Activated CD8-positive, alpha-beta memory T cell treated with anti-CD3 and anti-CD28 coated beads, Interleukin-2, amount 50 U/mL, for 1 hour (primary cell): ENCODE measurements around the gene WWC1.

Experiments used
- DNase-seq: peaks from one replicate; pipeline ENCODE4 v3.0.0-alpha.2; 2020; ENCODE audit errors: extremely low read depth

WWC1 gene

DNA sequence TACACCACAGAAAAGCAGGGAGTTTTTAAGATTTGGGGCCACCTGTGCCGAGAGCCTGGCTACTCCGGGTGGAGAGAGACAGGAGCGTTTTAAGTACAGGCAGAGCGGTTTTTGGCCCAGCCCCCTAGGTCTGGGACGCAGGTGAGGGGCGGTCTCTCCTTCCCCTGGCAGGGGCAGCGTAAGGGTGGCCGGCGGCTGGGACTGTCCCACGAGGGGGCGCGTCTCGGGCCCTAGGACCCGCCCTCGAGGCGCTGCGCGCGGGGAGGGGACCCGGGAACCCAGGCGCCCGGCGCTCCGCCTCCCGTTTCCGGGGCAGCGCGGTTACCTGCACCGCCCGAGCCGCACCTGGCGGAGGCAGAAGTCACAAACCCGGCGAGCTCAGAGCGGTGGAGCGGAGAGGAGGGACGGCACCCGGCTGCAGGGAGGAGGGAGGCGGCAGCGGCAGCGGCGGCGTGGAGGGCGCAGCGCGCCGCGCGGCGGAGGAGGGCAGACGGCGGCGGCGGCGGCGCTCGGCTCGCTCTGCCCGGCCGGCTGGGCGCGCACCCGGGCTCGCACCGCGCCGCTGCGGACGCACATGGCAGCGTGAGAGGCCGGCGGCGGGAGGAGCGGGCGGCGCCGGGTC is at the start of gene WWC1:
WWC1 (plus strand) TSS at position 304 of the 622 bp plus-strand sequence. CDS start 508 bp downstream, outside the sequence.
- DNase-seq = no peak

DNA sequence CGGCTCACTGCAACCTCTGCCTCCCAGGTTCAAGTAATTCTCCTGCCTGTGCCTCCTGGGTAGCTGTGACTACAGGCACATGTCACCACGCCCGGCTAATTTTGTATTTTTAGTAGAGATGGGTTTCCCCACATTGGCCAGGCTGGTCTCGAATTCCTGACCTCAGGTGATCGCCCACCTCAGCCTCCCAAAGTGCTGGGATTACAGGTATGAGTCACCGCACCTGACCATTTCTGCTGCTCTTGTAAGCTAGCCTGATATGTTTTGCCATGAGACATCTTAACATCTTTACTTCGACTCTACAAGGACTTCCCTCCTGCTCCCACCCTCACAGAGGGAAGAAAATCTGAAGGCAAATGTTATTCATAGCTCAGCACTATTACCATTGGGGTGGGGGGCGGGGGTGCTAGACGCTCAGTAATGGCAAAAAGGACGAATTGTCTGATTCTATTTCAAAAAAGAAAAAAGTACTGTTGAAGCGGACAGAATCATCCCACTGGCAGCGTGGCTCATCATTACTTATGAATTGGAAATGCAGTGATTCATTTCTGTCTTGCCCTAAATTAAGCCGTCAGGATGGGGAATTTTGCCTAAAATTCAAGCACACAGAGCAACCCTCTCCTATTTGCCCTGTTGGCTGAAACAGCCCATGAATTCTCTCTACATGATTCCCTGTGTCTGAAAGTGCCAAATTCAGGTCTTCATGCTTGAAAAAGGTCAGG is 46.4 kb upstream of the WWC1 start:
- no peak for DNase-seq

DNA sequence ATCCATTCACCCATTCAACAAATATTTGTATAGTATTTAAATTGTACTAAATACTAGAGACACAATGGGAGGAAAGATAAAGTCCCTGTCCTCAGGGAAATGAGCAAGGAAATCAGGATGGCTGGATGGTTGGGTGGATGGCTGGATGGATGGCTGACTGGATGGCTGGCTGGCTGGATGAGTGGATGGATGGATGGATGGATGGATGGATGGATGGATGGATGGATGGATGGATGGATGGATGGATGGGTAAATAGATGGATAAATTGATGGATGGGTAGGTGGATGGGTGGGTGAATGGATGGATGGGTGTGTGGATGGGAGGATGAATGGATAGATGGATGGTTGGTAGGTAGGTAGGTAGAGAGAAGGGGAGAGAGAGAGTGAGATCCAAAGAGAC is 41.5 kb upstream of the WWC1 start:
- DNase-seq = no peak

DNA sequence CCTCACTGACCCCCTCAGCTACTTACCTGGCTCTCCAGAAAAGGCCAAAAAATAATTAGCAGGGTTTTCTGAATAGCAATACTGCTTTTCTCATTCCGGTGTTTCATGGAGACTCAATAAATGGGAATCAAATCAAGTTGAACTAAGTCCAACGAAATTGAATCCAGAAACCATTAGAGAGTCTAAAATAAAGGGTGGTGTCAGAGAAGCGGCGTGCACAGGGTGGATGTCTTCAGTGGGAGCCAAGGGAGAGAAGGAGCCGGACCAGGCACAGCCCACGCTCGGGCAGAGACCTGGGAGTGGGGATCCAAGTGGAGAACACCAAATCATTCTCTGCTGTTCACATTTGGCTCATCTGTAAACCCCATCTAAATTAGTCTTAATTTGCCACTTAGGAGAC is 40.2 kb upstream of the WWC1 start:
- no peak for DNase-seq

DNA sequence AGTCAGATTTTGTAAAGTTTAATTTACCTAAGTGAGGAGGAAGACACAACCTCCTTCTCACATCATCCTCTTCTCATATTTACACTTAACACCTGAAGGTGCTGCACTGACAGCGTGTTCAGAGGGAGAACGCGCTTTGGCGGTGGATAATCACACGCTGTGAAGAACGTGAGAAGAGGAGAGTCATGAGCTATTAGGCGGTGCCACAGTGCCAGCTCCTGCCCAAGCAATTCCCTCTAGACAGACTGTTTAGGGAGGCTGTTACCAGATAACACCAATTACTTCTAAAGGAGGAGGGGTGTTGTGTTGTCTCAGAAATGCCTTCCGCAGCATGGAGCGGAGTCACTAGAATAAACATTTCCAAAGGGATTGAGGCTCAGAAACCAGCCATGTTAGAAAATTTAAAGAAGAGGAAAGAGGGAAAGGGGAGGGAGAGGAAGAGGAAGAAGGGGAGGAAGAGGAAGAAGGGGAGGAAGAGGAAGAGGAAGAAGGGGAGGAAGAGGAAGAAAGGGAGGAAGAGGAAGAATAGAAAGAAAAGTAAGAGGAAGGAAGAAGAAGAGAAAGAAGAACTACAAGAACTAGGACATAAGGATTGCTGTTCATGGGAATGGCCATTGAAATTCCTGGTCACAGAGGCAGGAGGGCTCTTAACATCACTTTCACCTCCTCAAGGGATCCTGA is 37.3 kb upstream of the WWC1 start:
- no peak for DNase-seq

DNA sequence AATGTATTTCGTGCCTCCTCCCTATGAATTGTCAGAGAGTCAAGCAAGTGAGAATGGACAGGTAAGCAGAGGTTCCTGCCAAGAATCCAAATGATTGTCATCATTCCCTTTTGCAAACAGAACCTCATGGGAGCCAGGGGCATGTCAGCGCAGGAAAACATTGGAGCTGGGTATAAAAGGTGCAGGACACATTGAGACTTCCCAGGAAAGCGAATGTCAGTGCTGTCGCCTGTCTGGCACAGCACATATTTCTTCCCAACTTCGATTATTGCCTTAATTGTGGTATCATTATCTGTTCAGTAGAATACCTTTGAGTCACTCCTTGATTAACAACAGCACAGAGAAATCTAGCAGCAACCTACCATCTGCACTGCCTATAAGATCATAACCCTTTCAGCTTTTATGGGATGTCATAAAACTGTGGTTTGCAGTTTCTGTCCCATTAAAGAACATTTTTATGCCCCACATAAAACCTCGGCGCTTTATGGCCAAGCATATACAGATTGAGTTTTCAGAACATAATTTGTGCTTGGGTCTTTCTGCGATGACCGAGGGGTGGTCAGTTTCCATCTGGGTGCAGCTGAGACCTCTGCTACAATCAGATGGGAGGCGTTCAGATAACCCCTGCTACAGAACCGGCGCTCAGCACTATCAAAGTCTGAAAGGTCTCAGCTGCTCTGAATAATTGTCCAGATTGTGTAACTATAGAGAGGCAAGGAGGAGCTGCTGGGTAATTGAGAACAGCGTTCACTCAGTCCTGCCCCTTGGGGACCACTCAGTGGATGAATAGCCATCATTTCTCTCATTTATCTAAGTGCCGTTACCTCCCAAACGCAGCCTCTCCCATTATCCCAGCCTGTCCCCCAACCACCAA is 30.9 kb upstream of the WWC1 start:
- DNase-seq = no peak

DNA sequence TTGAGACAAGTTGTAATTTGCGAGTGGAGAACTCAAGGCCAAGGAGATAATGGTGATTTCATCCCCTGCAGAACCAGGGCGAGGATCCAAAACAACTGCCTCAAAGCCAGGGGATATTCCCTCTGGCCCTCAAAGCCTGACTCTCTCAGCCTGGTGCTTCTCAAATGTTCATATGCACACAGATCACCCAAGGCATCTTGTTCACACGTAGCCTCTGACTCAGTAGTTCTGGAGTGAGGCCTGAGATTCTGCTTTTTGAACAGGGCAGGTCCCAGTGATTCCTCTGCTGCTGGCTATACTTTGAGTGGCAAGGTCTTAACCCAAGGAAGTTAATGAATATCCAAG is 30.2 kb upstream of the WWC1 start:
- no peak for DNase-seq

DNA sequence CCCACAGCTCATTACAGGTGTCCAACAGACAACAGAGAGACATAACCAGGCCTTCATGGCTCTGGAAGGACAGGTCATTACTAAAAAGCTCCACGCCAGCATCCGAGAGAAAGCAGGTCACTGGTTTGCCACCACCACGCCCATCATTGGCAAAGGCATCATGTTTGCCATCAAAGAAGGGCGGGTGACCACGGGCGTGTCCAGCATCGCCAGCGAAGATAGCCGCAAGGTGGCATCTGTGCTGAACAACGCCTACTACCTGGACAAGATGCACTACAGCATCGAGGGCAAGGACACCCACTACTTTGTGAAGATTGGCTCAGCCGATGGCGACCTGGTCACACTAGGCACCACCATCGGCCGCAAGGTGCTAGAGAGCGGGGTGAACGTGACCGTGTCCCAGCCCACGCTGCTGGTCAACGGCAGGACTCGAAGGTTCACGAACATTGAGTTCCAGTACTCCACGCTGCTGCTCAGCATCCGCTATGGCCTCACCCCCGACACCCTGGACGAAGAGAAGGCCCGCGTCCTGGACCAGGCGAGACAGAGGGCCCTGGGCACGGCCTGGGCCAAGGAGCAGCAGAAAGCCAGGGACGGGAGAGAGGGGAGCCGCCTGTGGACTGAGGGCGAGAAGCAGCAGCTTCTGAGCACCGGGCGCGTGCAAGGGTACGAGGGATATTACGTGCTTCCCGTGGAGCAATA is 29.3 kb upstream of the WWC1 start:
- no peak for DNase-seq

DNA sequence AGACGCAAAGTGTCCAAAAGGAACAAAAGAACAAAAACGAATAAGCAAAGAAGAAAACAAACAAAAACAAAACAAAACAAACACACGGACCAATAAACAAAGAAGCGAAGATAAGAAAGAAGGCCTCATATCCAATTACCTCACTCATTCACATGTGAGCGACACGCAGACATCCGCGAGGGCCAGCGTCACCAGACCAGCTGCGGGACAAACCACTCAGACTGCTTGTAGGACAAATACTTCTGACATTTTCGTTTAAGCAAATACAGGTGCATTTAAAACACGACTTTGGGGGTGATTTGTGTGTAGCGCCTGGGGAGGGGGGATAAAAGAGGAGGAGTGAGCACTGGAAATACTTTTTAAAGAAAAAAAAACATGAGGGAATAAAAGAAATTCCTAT is 28.3 kb upstream of the WWC1 start:
- DNase-seq = no peak

DNA sequence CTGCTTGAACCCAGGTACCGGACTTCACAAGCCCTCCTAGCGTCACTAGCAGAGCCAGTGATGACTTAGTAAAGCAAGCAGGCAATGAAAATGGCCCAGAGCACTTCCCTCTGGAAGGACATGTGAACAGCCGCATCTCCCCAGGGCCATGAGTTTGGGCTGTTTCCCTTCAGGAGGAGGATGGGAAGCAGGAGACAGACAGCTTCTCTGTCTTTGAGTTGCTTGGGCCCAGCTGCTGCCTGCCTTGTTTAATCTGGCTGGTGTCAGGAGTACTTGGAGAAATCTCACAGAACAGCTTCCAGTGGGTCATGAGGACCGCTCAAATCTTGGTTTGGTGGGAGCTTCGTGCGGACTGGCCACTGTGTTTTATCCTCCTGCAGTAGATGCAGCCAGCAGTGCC is 25.4 kb upstream of the WWC1 start:
- no peak for DNase-seq

DNA sequence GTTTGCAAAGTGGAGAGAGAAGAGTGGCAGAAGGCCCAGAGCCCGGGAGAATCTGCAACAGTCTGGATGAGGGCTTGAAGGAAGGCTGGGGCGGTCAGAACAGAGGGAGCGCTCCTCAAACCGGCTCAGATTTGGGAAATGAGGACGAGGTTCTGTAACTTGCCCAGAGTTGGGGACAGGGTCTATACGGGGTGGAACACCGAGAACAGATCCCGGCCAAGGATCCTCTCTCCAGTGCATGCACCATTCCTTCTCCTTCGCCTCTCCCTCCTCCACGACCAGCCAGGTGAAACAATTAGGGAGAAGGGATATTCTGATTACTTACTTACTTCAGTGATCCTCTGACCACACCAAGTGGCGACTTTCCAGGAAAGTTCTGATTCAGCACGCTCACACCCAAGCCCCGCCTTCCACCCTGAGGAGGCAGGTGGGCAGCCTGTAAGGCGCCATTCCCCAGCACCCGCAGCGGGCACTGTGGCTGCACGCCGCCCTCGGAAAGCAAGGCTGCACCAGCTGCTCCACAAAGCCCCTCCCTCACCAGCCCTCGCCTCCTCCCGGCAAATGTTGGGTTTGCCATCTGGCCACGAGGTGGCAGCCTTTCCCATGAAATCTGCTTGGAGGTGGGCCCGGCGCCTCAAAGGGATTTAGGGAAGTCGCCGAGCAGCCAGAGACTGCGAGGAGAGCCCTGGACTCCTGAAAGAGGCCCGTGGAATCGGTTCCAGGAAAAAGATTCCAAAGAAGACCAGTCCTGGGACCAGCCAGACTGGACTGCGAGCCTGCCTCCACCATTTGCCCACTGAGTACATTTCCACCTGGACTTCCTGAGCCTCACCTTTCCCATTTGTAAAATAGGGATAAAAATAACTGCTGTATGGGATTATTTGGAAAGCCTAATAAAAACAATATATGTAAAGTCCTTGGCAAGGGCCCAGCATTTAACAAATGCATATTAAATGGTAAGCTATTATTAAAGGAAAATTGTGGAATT is 22.2 kb upstream of the WWC1 start:
- peak; percentile 14 for DNase-seq

DNA sequence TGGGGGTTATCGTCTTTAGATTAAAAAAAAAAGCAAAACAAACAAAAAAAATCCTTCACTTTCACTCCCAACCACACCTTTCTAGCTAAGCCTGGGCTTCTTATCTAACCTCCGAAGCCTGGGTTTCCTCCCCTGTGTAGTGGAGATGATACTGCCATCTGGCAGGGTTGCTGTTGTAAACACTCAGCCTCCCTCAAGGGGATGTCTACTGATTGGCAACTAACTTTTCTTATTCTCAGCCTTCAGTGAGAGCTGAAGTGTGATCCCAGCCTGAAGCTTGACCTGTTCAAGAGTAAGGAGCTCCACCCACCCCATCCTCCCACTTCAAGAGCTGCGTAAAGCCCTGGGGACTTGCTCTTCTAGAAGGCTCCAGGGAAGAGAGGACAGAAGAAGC is 21.5 kb upstream of the WWC1 start:
- no peak for DNase-seq

DNA sequence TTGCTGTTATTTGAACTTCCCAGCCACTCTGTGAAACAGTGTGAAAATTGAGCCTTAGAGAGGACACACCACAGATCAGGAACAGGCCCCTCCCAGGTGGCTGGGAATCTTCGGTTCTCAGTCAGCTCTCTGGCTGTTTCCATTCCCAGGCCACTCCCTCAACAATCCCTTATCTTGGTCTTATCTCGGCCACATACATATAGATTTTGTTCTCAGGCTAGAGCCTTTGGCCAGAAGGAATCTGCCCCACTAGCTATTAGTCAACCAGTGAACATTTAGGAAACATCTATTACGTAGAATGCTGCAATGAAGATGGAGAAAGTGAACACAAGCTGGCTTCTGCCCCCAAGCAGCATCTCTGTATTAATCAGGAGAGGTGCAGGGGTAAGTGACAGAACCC is 21.0 kb upstream of the WWC1 start:
- DNase-seq = no peak

DNA sequence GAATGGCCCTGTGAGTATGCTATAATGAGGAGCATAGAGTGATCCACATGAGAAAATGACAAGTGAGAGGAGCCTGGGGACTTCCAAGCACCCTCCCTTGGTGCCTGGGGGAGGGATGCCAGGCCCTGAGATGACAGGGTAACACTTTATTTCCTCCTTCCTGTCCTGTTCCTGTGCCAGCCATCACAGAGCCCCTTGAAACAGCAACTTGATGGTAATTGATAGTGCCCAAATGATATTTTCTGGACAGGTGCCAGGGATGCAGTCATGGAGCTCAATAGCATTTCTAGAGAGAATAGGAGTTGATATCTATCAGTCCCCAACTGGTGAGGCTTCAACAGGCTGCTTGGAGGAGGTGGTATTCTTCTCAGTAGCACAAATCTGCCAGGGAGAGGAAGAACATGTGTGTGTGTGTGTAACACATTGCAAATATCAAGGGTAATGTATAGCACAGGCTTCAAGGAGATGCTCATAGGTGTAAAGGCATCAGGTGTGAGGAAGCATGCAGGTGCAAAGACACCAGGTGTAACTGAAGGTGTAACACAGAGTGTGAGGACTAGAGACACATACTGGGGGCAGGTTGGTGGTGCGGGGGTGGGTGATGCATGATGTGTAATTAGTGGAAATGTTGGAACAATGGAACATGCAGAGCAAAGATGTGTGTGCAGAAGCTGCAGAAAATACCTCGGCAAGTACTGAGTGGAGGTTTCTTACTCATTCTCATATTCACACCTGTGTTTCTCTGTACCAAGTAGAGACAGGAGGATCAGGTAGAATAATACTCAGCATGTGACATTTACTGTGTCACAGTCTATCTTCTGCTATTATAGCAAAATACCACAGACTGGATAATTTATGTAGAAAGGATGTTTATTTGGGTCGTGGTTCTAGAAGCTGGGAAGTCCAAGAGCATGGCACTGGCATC is 18.1 kb upstream of the WWC1 start:
- DNase-seq = no peak

DNA sequence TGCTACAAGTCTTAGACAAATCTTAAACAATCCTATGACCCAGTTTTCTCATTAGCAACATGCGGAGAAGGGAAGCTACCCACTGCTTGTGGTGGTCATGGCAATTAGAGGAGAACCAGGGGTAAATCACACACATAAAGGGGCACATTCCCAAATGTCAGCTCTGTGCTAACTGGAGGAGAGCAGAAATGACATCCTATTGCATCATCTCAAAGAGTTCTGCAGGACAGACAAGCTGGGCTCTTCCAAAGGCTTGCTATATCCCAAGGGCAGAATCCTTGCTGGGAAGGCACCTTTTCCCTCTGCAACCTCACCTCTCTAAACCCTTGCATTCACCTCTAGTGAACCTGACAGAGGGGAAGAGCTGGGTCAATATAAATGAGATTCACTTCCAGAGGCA is 17.0 kb upstream of the WWC1 start:
- no peak for DNase-seq

DNA sequence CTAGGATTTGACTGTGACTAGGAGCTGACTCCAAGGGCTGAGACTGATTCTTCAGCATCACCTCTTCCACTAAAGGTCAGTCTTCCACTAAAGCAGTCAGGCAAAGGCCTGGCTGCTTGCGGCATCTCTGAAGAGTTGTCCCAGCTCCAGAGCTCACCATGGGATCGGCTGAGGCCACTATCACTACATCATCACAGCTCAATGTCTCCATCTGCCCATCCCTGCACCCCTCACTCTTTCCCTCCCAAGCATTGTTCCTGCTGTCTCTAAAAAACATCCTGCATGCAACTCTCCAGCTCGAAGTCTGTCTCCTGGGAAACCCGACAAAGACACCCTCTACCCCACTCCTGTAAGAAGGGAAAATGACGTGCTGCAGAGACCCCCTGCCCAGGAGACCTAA is 15.5 kb upstream of the WWC1 start:
- no peak for DNase-seq

DNA sequence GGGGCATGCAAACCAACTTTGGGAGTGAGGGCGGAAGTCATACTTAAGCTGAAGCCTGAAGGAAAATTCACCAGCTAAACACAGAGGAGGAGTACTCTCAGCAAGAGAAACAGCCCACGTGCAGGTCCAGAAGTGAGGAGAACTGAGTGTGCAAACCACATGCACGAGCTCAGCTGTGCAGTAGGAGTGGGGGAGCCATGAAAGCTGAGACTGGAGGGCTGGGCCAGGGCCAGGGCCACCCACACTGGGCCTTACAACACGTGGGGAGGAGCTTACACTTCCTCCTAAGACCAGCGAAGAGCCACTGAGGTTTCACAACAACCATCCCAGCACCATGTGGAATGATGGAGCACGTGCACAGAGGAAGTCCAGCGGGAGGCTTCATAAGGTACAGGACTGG is 9.3 kb upstream of the WWC1 start:
- DNase-seq = no peak

DNA sequence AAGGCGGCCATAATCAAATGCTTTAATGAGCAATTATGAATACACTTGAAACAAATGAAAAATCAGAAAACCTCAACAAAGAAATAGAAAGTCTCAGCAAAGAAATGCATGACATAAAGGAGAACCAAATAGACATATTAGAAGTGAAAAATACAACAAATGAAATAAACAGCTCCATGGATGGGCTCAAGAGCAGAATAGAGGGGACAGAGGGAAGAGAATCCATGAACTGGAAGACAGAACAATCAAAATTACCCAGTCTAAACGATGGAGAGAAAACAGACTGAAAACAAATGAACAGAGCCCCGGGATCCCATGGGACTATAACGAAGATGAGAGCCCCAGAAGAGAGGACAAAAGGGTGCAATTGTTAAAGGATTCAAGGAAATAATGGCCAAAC is 6.6 kb upstream of the WWC1 start:
- no peak for DNase-seq

DNA sequence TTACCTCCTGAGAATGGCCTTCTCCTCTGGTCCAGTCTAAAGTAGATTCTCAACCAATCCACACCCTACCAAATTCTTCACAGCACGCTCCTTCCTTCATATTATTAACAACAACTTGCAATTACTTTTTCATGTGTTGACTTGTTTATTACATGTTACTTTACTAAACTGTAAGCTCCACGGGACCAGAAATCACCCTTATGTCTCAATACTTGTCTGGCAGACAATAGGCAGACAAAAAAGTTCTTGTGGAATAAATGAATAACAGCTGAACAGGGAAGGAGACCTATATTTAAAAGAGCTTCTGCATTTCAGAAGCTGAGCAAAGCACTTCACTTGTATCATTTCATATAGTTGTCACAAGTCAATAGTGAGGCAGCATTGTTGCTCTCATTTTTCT is 5.7 kb upstream of the WWC1 start:
- no peak for DNase-seq
